Aorta (tissue), 5 donors: ENCODE results near the gene TMC1. TPM values are rescaled to one million over a fixed set of nuclear protein-coding genes. Genes with fewer than 3 reads are reported as not detected.

ENCODE experiments used
- ATAC-seq: fragments of 200-7000 bp; cut with Tn5 transposase; one replicate; pipeline ENCODE4 v1.9.1; 2022; ENCODE audit warnings: moderate library complexity; ENCODE audit not compliant: low FRiP score
- DNase-seq, 2 donors: peaks; one replicate each; pipeline ENCODE4 v3.0.0-alpha.2; 2020
- H3K27ac ChIP-seq, 2 donors: one replicate each; pipeline ENCODE4 v1.5.1; 2013; ENCODE audit warnings: low read length in 2 of 2, mild to moderate bottlenecking in 2 of 2, moderate library complexity in 2 of 2, control low read depth in 1 of 2, inconsistent platforms in 1 of 2, low read depth in 1 of 2
- H3K27me3 ChIP-seq, 2 donors: one replicate each; pipeline ENCODE4 v1.6.1; 2013; ENCODE audit warnings: control low read depth in 1 of 2, low read length in 1 of 2, mild to moderate bottlenecking in 1 of 2, moderate library complexity in 1 of 2; ENCODE audit not compliant: insufficient read depth in 2 of 2, control insufficient read depth in 1 of 2
- H3K36me3 ChIP-seq, 2 donors: one replicate each; pipeline ENCODE4 v1.6.1; 2013; ENCODE audit warnings: control low read depth in 1 of 2, low read length in 1 of 2, mild to moderate bottlenecking in 1 of 2; ENCODE audit not compliant: insufficient read depth in 2 of 2, control insufficient read depth in 1 of 2
- H3K4me1 ChIP-seq, 2 donors: one replicate each; pipeline ENCODE4 v1.6.1; 2013; ENCODE audit warnings: low read length in 2 of 2, control low read depth in 1 of 2, mild to moderate bottlenecking in 1 of 2, moderate library complexity in 1 of 2; ENCODE audit not compliant: insufficient read depth in 2 of 2, control insufficient read depth in 1 of 2
- H3K4me3 ChIP-seq, 2 donors: one replicate each; pipeline ENCODE4 v1.5.1; 2013; ENCODE audit warnings: low read length in 2 of 2, control low read depth in 1 of 2, mild to moderate bottlenecking in 1 of 2
- H3K9me3 ChIP-seq: one replicate; pipeline ENCODE4 v1.6.1; 2013; ENCODE audit warnings: mild to moderate bottlenecking, low read length; ENCODE audit not compliant: control insufficient read depth
- WGBS, 2 donors: extraction: QIAGEN DNeasy Blood & Tissue Kit; methylation state at CpG; one replicate each; pipeline ENCODE4 v1.1.7; 2013; 5-methylcytosine and 5-hydroxymethylcytosine counted together
- intact Hi-C, 2 donors: fragments of 100-400 bp; cut with DNase I; formaldehyde crosslinking; loops; one replicate each; pipeline versions ENCODE4 v1.14.2 to v1.15.0; 2022
- polyA plus RNA-seq, 2 donors: library from polyadenylated mRNA; stranded (reverse); fragments of 200-250 nt; gene quantifications; one replicate each; pipeline ENCODE4 v1.2.3, GENCODE V29; 2013
- total RNA-seq, 2 donors: library from RNA; stranded (reverse); fragmentation: NEBNext Ultra II Directional; extraction: Animal tissue kit (Norgen Biotek cat#: 25700); gene quantifications; one replicate each; pipeline ENCODE4 v1.2.1, GENCODE V29; 2021
- donor health status: healthy with polysubstance abuse.
- donor health status: Bipolar disorder and iron deficiency.
- donor health status: DM: no; HTN: no; CAD: no.
- donor health status: DM: no; HTN: no; CAD: no.
- donor health status: DM: yes; HTN: yes; CAD: no.

The TMC1 gene
- total and polyA plus RNA-seq, 4 donors: 0.62 to 2.9 TPM; not detected in 2

- WGBS, 2 donors: 42 to 48% methylated on average over 6 of the region's 6 CpGs
- Histone ChIP-seq H3K4me1 (peaks cover 0 to 8% of the 10 kb centered on the region in 2 donors), H3K27ac (peak overlapping the region; percentile 54 to 76), H3K27me3 (no peaks in the 10 kb centered on the region), H3K9me3 (no peaks in the 10 kb centered on the region), H3K4me3 (no peak overlapping the region), H3K36me3 (no peaks in the 10 kb centered on the region)
- DNase-seq: peak; percentile 75 to 81
- intact Hi-C loops: no loop called here
- ATAC-seq: peak; percentile 87
Observed at GRCh38 chr9:72882117-72882775, 360.8 kb downstream of the TMC1 start.

GRCh38 chr9:72883875-72884274 lies 362.5 kb downstream of the TMC1 start:
- no peak overlapping the region for H3K4me3 ChIP-seq
- 93 to 95% methylated on average over 3 of the region's 3 CpGs for WGBS, 2 donors
- DNase-seq (no peak), ATAC-seq (no peak)
- H3K36me3 ChIP-seq: no peaks in the 10 kb centered on the region
- peaks cover 0 to 8% of the 10 kb centered on the region in 2 donors for H3K4me1 ChIP-seq
- H3K27me3 ChIP-seq: no peaks in the 10 kb centered on the region
- H3K27ac ChIP-seq: no peak overlapping the region
- H3K9me3 ChIP-seq: no peaks in the 10 kb centered on the region
- intact Hi-C loops: no loop called here

GRCh38 chr9:72884508-72884907 lies 363.1 kb downstream of the TMC1 start:
- no peaks in the 10 kb centered on the region for H3K27me3 ChIP-seq
- ATAC-seq: no peak
- 83 to 89% methylated on average over 1 of the region's 1 CpG for WGBS, 2 donors

More at GRCh38 chr9:72884508-72884907, 363.1 kb downstream of the TMC1 start:
- peaks cover 0 to 8% of the 10 kb centered on the region in 2 donors for H3K4me1 ChIP-seq
- no peak overlapping the region for H3K4me3 ChIP-seq
- no peak overlapping the region for H3K27ac ChIP-seq
- no peak for DNase-seq
- intact Hi-C loops: no loop called here
- no peaks in the 10 kb centered on the region for H3K36me3 ChIP-seq
- no peaks in the 10 kb centered on the region for H3K9me3 ChIP-seq

Other genes starting within 250 kb of the TMC1 start
- gene ZFAND5, start 156.4 kb upstream of the TMC1 start, total RNA-seq: 100 to 1,000 TPM; 138 to 205 TPM
- gene ZFAND5, start 156.4 kb upstream of the TMC1 start, polyA plus RNA-seq: 100 to 1,000 TPM in 1 of 2 donors, 10 to 100 TPM in 1; 79.4 to 147 TPM